HepG2 (cell line): ENCODE measurements around the gene NFE2L2.

Experiments
- ATF1 ChIP-seq: IDR thresholded peaks from 2 replicates; pipeline ENCODE4 v1.6.1; 2016; ENCODE audit warnings: mild to moderate bottlenecking, control low read depth
- GABPA ChIP-seq, 2 experiments: IDR thresholded peaks; 2 replicates each; pipeline ENCODE4 v1.6.1; 2011 to 2016; ENCODE audit warnings: low read depth in 2 of 2, low read length in 1 of 2, missing biosample characterization in 1 of 2, missing genetic modification characterization in 1 of 2
- IRF2 ChIP-seq: IDR thresholded peaks from 2 replicates; pipeline ENCODE4 v1.6.1; 2018; ENCODE audit warnings: missing genetic modification reagents, missing compliant biosample characterization
- KDM1A ChIP-seq: IDR thresholded peaks from 2 replicates; pipeline ENCODE4 v1.6.1; 2016; ENCODE audit warnings: missing compliant biosample characterization
- POLR2A ChIP-seq, 2 experiments: IDR thresholded peaks; 2 replicates each; pipeline ENCODE4 v1.6.1; 2011; ENCODE audit warnings: low read depth in 2 of 2, low read length in 2 of 2, mild to moderate bottlenecking in 1 of 2, moderate library complexity in 1 of 2; ENCODE audit not compliant: insufficient read depth in 1 of 2
- ZNF839 ChIP-seq: sonication (generic); formaldehyde crosslinking; IDR thresholded peaks from 2 replicates; pipeline ENCODE4 v1.4.0; 2020; ENCODE audit warnings: missing genetic modification reagents, mild to moderate bottlenecking, borderline replicate concordance
- TF ChIP-seq, protein P1 (sequence below): sonication (generic); formaldehyde crosslinking; IDR thresholded peaks from 2 replicates; pipeline ENCODE4 v1.5.0; 2020; ENCODE audit warnings: mild to moderate bottlenecking, missing genetic modification reagents, moderate library complexity

DNA sequence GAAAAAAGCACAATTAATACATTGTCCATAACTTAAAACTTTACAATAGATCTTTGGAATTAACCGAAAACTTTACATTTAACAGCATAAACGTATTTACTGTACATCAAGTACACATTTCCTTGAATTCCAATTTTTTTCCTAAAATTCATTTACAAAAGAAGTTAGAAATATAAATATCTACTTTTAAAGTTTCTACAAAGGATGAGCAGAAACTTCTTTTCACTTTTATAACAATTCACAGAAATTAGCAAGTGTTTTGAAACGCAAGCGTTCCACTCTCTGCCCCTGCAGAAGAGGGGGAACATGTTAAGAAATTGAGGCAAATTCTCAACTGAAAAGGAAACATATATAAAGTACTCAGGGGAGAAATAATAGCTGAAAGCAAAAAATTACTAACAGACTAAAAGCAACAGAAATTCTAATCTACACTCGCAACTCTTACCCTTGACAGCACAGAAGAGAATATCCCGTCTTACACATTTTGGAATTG is 1.5 kb downstream of the NFE2L2 start:
- no peak for TF ChIP-seq ZNF839
- TF ChIP-seq IRF2, result no peak
- no peak for TF ChIP-seq KDM1A (CRISPR knock-in tag)
- no peak for TF ChIP-seq GABPA (IDR thresholded peaks at IDR 0.05; ENCODE audit: low read depth, low read length)
- no peak for TF ChIP-seq GABPA (CRISPR knock-in tag; IDR thresholded peaks at IDR 0.05; ENCODE audit: low read depth)
- no peak for TF ChIP-seq POLR2A (IDR thresholded peaks at IDR 0.05; ENCODE audit: insufficient read depth in 1 of 2, low read depth in 2 of 2, low read length in 2 of 2)
- TF ChIP-seq, protein P1, sequence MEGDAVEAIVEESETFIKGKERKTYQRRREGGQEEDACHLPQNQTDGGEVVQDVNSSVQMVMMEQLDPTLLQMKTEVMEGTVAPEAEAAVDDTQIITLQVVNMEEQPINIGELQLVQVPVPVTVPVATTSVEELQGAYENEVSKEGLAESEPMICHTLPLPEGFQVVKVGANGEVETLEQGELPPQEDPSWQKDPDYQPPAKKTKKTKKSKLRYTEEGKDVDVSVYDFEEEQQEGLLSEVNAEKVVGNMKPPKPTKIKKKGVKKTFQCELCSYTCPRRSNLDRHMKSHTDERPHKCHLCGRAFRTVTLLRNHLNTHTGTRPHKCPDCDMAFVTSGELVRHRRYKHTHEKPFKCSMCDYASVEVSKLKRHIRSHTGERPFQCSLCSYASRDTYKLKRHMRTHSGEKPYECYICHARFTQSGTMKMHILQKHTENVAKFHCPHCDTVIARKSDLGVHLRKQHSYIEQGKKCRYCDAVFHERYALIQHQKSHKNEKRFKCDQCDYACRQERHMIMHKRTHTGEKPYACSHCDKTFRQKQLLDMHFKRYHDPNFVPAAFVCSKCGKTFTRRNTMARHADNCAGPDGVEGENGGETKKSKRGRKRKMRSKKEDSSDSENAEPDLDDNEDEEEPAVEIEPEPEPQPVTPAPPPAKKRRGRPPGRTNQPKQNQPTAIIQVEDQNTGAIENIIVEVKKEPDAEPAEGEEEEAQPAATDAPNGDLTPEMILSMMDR (CRISPR knock-in tag), result no peak
- no peak; the same call in 1 of the 2 replicates for TF ChIP-seq ATF1
